Hepatocyte (in vitro differentiated cells): ENCODE data around the gene FAM170B. TPM values are rescaled to one million over a fixed set of nuclear protein-coding genes. Genes with fewer than 3 reads are reported as not detected.

Source experiments
- DNase-seq: peaks from one replicate; pipeline ENCODE4 v3.0.0-alpha.2; 2016; ENCODE audit warnings: low spot score
- H2AFZ ChIP-seq: fragments of 200-600 bp; sonication (generic); 2 replicates; pipeline ENCODE4 v1.6.0; 2016; ENCODE audit warnings: antibody characterized with exemption, mild to moderate bottlenecking
- H3K27ac ChIP-seq: fragments of 200-600 bp; sonication (generic); 2 replicates; pipeline ENCODE4 v1.5.1; 2016; ENCODE audit warnings: mild to moderate bottlenecking
- H3K27me3 ChIP-seq: fragments of 200-600 bp; sonication (generic); 2 replicates; pipeline ENCODE4 v1.6.1; 2016
- H3K36me3 ChIP-seq: fragments of 200-600 bp; sonication (generic); replicated peaks from 2 replicates; pipeline ENCODE4 v1.5.1; 2016; ENCODE audit warnings: low read depth; ENCODE audit not compliant: insufficient read depth
- H3K4me1 ChIP-seq: fragments of 200-600 bp; sonication (generic); 2 replicates; pipeline ENCODE4 v1.5.1; 2016; ENCODE audit warnings: mild to moderate bottlenecking, moderate library complexity; ENCODE audit not compliant: insufficient read depth
- H3K4me2 ChIP-seq: fragments of 200-600 bp; sonication (generic); 2 replicates; pipeline ENCODE4 v1.6.0; 2016
- H3K4me3 ChIP-seq: fragments of 200-600 bp; sonication (generic); 2 replicates; pipeline ENCODE4 v1.5.1; 2016; ENCODE audit warnings: mild to moderate bottlenecking
- H3K79me2 ChIP-seq: fragments of 200-600 bp; sonication (generic); 2 replicates; pipeline ENCODE4 v1.6.0; 2017; ENCODE audit warnings: mild to moderate bottlenecking
- H3K9me2 ChIP-seq: fragments of 200-600 bp; sonication (generic); replicated peaks from 2 replicates; pipeline ENCODE4 v1.6.0; 2017; ENCODE audit warnings: mild to moderate bottlenecking; ENCODE audit not compliant: insufficient read depth
- H3K9me3 ChIP-seq: fragments of 200-600 bp; sonication (generic); 2 replicates; pipeline ENCODE4 v1.5.1; 2016; ENCODE audit warnings: low read depth, mild to moderate bottlenecking
- H4K20me1 ChIP-seq: fragments of 200-600 bp; sonication (generic); 2 replicates; pipeline ENCODE4 v1.6.0; 2016; ENCODE audit warnings: mild to moderate bottlenecking; ENCODE audit not compliant: insufficient read depth, poor library complexity, severe bottlenecking
- CTCF ChIP-seq: fragments of 200-600 bp; sonication (generic); IDR thresholded peaks from 2 replicates; pipeline ENCODE4 v1.5.1; 2016; ENCODE audit warnings: antibody characterized with exemption, mild to moderate bottlenecking; ENCODE audit not compliant: poor library complexity
- EZH2 ChIP-seq: fragments of 200-600 bp; sonication (generic); IDR thresholded peaks from 2 replicates; pipeline ENCODE4 v1.6.1; 2016; ENCODE audit warnings: antibody characterized with exemption, mild to moderate bottlenecking, borderline replicate concordance
- EZH2phosphoT487 ChIP-seq: fragments of 200-600 bp; sonication (generic); IDR thresholded peaks from one replicate; pipeline ENCODE4 v1.6.1; 2018; ENCODE audit warnings: antibody characterized with exemption, mild to moderate bottlenecking, low read depth, moderate library complexity; ENCODE audit not compliant: unreplicated experiment, severe bottlenecking
- WGBS: methylation state at CpG from one replicate; pipeline ENCODE4 v1.1.6; 2016; ENCODE audit warnings: low lambda C conversion rate; ENCODE audit errors: missing lambda C conversion rate; 5-methylcytosine and 5-hydroxymethylcytosine counted together
- polyA plus RNA-seq: library from polyadenylated mRNA; unstranded; fragments of >200 nt; fragmentation: Nextera tagmentation; extraction: Ambion mirVana; gene quantifications from 2 replicates; pipeline ENCODE4 v1.2.1, GENCODE V29; 2016
- total RNA-seq: library from RNA; depleted of rRNA; stranded (reverse); fragments of >200 nt; gene quantifications from 2 replicates; pipeline ENCODE4 v1.2.3, GENCODE V29; 2014

The FAM170B gene
- total and polyA plus RNA-seq, 2 experiments from 2014 or later = not detected

DNA sequence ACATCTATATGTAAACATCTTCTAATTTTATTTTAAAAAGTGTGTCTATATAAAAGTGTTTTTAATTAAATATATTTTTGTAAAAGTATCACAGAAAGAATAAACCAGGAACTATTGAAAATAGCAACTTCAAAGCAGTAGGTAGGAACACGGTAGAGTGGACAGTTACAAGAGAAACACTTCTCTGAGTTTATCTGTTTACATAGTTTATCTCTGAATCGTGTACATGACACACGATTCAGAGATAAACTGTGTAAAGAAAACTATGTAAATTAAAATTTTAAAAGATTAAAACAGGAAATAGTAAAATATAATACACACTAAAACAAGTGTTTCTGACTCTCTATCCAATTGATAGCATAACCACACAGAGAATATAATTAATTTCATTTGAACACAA, 25.1 kb upstream of the FAM170B start:
- 11% methylated on average over 3 of the region's 3 CpGs for WGBS
- Histone ChIP-seq H3K9me2 (no peaks in the 10 kb centered on the region), H3K9me3 (no peaks in the 10 kb centered on the region), H3K4me1 (no peaks in the 10 kb centered on the region), H3K79me2 (no peaks in the 10 kb centered on the region), H3K27me3 (peaks cover 26% of the 10 kb centered on the region), H3K4me3 (no peak overlapping the region), H3K27ac (no peak overlapping the region), H3K36me3 (no peaks in the 10 kb centered on the region), H4K20me1 (no peaks in the 10 kb centered on the region), H2AFZ (no peak overlapping the region), H3K4me2 (no peak overlapping the region)
- DNase-seq = no peak
- TF ChIP-seq CTCF (no peak), EZH2phosphoT487 (no peak), EZH2 (no peak)

DNA sequence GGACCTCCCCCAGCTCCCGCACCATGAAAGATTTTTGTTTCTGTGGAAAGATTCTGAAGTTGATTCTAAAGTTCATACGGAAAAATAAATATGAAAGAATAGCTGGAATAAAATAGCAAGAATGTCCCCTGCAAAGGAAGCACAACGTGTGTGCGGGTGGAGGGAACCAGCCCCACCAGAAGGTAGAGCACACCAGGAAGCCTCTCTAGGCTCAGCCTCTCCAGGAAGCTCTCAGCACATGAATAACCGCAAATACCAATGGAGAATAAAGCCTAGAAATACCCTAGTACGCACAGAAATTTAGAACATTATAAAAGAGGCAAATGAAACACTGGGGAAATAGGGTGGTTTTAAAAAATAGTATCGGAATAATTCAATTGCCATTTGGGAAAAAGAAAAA, 24.6 kb upstream of the FAM170B start:
- 46% methylated on average over 7 of the region's 7 CpGs for WGBS
- H4K20me1 ChIP-seq = no peaks in the 10 kb centered on the region

GRCh38 chr10:49157229-49157628, 23.4 kb upstream of the FAM170B start:
- H3K9me2 ChIP-seq = no peaks in the 10 kb centered on the region
- no peaks in the 10 kb centered on the region for H3K9me3 ChIP-seq
- no peaks in the 10 kb centered on the region for H3K79me2 ChIP-seq
- no peaks in the 10 kb centered on the region for H3K4me1 ChIP-seq
- TF ChIP-seq EZH2 (no peak), EZH2phosphoT487 (no peak), CTCF (no peak)
- H4K20me1 ChIP-seq = no peaks in the 10 kb centered on the region
- WGBS = 95% methylated on average over 3 of the region's 3 CpGs
- DNase-seq = no peak
- H3K4me3 ChIP-seq = no peak overlapping the region
- H3K36me3 ChIP-seq = no peaks in the 10 kb centered on the region
- H3K4me2 ChIP-seq = no peak overlapping the region
- H3K27ac ChIP-seq = no peak overlapping the region
- peaks cover 26% of the 10 kb centered on the region for H3K27me3 ChIP-seq
- no peak overlapping the region for H2AFZ ChIP-seq

More for the DNA sequence above, 24.6 kb upstream of the FAM170B start:
- no peak for DNase-seq
- H3K79me2 ChIP-seq = no peaks in the 10 kb centered on the region
- no peak overlapping the region for H3K27ac ChIP-seq
- TF ChIP-seq EZH2phosphoT487 (no peak), CTCF (no peak), EZH2 (no peak)
- peaks cover 26% of the 10 kb centered on the region for H3K27me3 ChIP-seq
- H3K9me3 ChIP-seq = no peaks in the 10 kb centered on the region
- no peaks in the 10 kb centered on the region for H3K36me3 ChIP-seq
- no peaks in the 10 kb centered on the region for H3K9me2 ChIP-seq
- no peak overlapping the region for H3K4me2 ChIP-seq
- H2AFZ ChIP-seq = no peak overlapping the region
- H3K4me3 ChIP-seq = no peak overlapping the region
- no peaks in the 10 kb centered on the region for H3K4me1 ChIP-seq

- no peak overlapping the region for H3K4me2 ChIP-seq
- DNase-seq = no peak
- 89% methylated on average over 6 of the region's 6 CpGs for WGBS
- no peaks in the 10 kb centered on the region for H3K9me2 ChIP-seq
- peaks cover 22% of the 10 kb centered on the region for H3K27me3 ChIP-seq
- H3K79me2 ChIP-seq = no peaks in the 10 kb centered on the region
- H3K27ac ChIP-seq = no peak overlapping the region
- no peak overlapping the region for H2AFZ ChIP-seq
- H3K4me1 ChIP-seq = no peaks in the 10 kb centered on the region
- TF ChIP-seq EZH2phosphoT487 = no peak
- no peak for TF ChIP-seq CTCF
- no peak for TF ChIP-seq EZH2
- no peaks in the 10 kb centered on the region for H3K36me3 ChIP-seq
- no peaks in the 10 kb centered on the region for H3K9me3 ChIP-seq
- H4K20me1 ChIP-seq = no peaks in the 10 kb centered on the region
- H3K4me3 ChIP-seq = no peak overlapping the region
Measured at GRCh38 chr10:49154641-49155040, 20.8 kb upstream of the FAM170B start.
